Colonic mucosa (tissue), 4 donors: ENCODE measurements around the gene NEK4. TPM values are rescaled to one million over a fixed set of nuclear protein-coding genes. Genes with fewer than 3 reads are reported as not detected.

Source experiments
- DNase-seq: peaks from one replicate; pipeline ENCODE4 v3.0.0-alpha.2; 2020
- H3K27ac ChIP-seq: fragments of 200-600 bp; one replicate; pipeline ENCODE4 v1.8.0; 2021
- H3K27me3 ChIP-seq: fragments of 200-600 bp; one replicate; pipeline ENCODE4 v1.8.0; 2021
- H3K36me3 ChIP-seq: fragments of 200-600 bp; one replicate; pipeline ENCODE4 v1.8.0; 2021
- H3K4me1 ChIP-seq: fragments of 200-600 bp; one replicate; pipeline ENCODE4 v1.8.0; 2021; ENCODE audit warnings: mild to moderate bottlenecking
- H3K4me3 ChIP-seq: fragments of 200-600 bp; one replicate; pipeline ENCODE4 v1.8.0; 2021
- H3K9ac ChIP-seq, 2 donors: one replicate each; pipeline ENCODE4 v1.7.0; 2013; ENCODE audit warnings: control low read depth in 2 of 2, low read depth in 2 of 2, low read length in 2 of 2
- H3K9me3 ChIP-seq: fragments of 200-600 bp; one replicate; pipeline ENCODE4 v1.8.0; 2021
- CTCF ChIP-seq: fragments of 200-600 bp; IDR thresholded peaks from one replicate; pipeline ENCODE4 v1.8.0; 2022; ENCODE audit warnings: antibody characterized with exemption, mild to moderate bottlenecking
- intact Hi-C: fragments of 100-400 bp; cut with DNase I; formaldehyde crosslinking; loops from one replicate; pipeline ENCODE4 v1.14.1; 2022
- total RNA-seq, 2 donors: library from RNA; stranded (reverse); fragmentation: NEBNext Ultra II Directional in 1 of 2; extraction: Animal tissue kit (Norgen Biotek cat#: 25700) in 1 of 2; gene quantifications; one replicate each; pipeline ENCODE4 v1.2.1, GENCODE V29; 2021
- donor health status: healthy.
- donor health status: DM: no; HTN: no; CAD: no.
- donor health status: DM: no; HTN: no; CAD: no.

NEK4 gene
- total RNA-seq, 2 donors from 2014 or later = 21.2 to 29.1 TPM

DNA sequence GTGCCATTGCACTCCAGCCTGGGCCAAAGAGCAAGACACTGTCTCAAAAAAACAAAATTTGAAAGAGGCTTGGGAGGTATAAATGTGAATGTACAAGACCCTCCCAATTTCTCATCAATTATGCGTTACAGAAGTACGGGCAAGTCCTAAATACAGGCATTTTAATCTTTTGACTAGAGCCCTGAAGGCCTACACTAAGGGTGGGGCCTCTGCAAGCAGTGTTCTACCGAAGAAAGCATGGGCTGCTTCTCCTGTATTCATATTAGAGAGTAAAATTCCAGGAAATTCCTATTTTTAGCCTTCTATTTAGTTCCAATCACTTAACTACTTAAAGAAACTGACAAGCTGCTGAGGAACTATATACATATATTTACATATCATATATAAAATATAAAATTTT lies 110.7 kb downstream of the NEK4 start:
- no peak for TF ChIP-seq CTCF
- no peak overlapping the region for H3K27ac ChIP-seq
- no peak overlapping the region for H3K4me3 ChIP-seq
- H3K4me1 ChIP-seq = no peaks in the 10 kb centered on the region
- H3K9me3 ChIP-seq = no peaks in the 10 kb centered on the region
- H3K9ac ChIP-seq = no peak overlapping the region
- intact Hi-C loops = no loop called here
- no peaks in the 10 kb centered on the region for H3K27me3 ChIP-seq
- peaks cover 21% of the 10 kb centered on the region for H3K36me3 ChIP-seq
- no peak for DNase-seq

Other genes with a start within 250 kb of the NEK4 start
- gene NT5DC2, start 237.1 kb downstream of the NEK4 start, total RNA-seq = 10 to 100 TPM; 12.5 to 49.1 TPM
- gene UQCC5, start 234.3 kb downstream of the NEK4 start, total RNA-seq = 10 to 100 TPM in 1 of 2 donors, 1 to 10 TPM in 1; 9.0 to 11.3 TPM
- 10 to 100 TPM; 53.6 to 65.7 TPM for gene PBRM1, start 85.0 kb downstream of the NEK4 start, total RNA-seq
- gene GNL3, start 84.9 kb downstream of the NEK4 start, total RNA-seq = 10 to 100 TPM; 49.9 to 75.5 TPM
- 10 to 100 TPM; 29.0 to 36.2 TPM for gene GLT8D1, start 65.1 kb downstream of the NEK4 start, total RNA-seq
- 100 to 1,000 TPM in 1 of 2 donors, 10 to 100 TPM in 1; 95.6 to 136 TPM for gene SPCS1, start 64.8 kb downstream of the NEK4 start, total RNA-seq
- under 1 TPM in 1 of 2 donors, not detected in 1; 0.91 TPM for gene ITIH1, start 6.7 kb upstream of the NEK4 start, total RNA-seq
- gene ITIH3, start 23.9 kb upstream of the NEK4 start, total RNA-seq = under 1 TPM; 0.32 to 0.82 TPM
- 1 to 10 TPM; 2.1 to 7.3 TPM for gene ITIH4, start 59.7 kb upstream of the NEK4 start, total RNA-seq
- 1 to 10 TPM; 1.5 to 3.2 TPM for gene MUSTN1, start 64.1 kb upstream of the NEK4 start, total RNA-seq
- 10 to 100 TPM in 1 of 2 donors, 1 to 10 TPM in 1; 7.4 to 15.3 TPM for gene STIMATE, start 126.6 kb upstream of the NEK4 start, total RNA-seq